Brain microvascular endothelial cell (primary cell): ENCODE results near the gene MTUS2.

ENCODE experiments used
- DNase-seq: peaks from one replicate; pipeline ENCODE4 v3.0.0-alpha.2; 2020
- H3K27ac ChIP-seq: fragments of 250-450 bp; sonication (Bioruptor Pico); 2 replicates; pipeline ENCODE4 v1.5.1; 2020; ENCODE audit warnings: mild to moderate bottlenecking, moderate library complexity
- H3K27me3 ChIP-seq: fragments of 250-450 bp; sonication (Bioruptor Pico); replicated peaks from 2 replicates; pipeline ENCODE4 v1.5.1; 2020; ENCODE audit warnings: mild to moderate bottlenecking
- H3K36me3 ChIP-seq: fragments of 250-450 bp; sonication (Bioruptor Pico); replicated peaks from 2 replicates; pipeline ENCODE4 v1.5.1; 2020; ENCODE audit warnings: mild to moderate bottlenecking
- H3K4me3 ChIP-seq: 2 replicates; pipeline ENCODE4 v1.5.1; 2011; ENCODE audit warnings: low read depth, mild to moderate bottlenecking, control low read depth, low read length, moderate library complexity
- CTCF ChIP-seq: IDR thresholded peaks from 2 replicates; pipeline ENCODE4 v1.5.1; 2011; ENCODE audit warnings: low read depth, mild to moderate bottlenecking, moderate library complexity, low read length, control low read depth, inconsistent platforms; ENCODE audit errors: missing control alignments
- in situ Hi-C: cut with HindIII; loops from 2 replicates; pipeline ENCODE4 v1.10.0; 2017; ENCODE audit warnings: low sequenced_read_pairs, low pct_ligation_motif_present

The MTUS2 gene

GRCh38 chr13:29292045-29292444, 471.9 kb downstream of the MTUS2 start:
- DNase-seq: no peak
- TF ChIP-seq CTCF: no peak
- no peak overlapping the region for H3K27ac ChIP-seq
- no peaks in the 10 kb centered on the region for H3K36me3 ChIP-seq
- H3K27me3 ChIP-seq: no peaks in the 10 kb centered on the region
- in situ Hi-C loops: no loop called here
- H3K4me3 ChIP-seq: no peak overlapping the region

- TF ChIP-seq CTCF: no peak
- H3K36me3 ChIP-seq: no peaks in the 10 kb centered on the region
- DNase-seq: no peak
- no peaks in the 10 kb centered on the region for H3K27me3 ChIP-seq
- in situ Hi-C loops: no loop called here
- no peak overlapping the region for H3K27ac ChIP-seq
- H3K4me3 ChIP-seq: no peak overlapping the region
Measured at GRCh38 chr13:29294821-29295220, 474.7 kb downstream of the MTUS2 start.

GRCh38 chr13:29301027-29301426, 480.9 kb downstream of the MTUS2 start:
- Histone ChIP-seq H3K4me3 (no peak overlapping the region), H3K27ac (no peak overlapping the region), H3K27me3 (no peaks in the 10 kb centered on the region), H3K36me3 (no peaks in the 10 kb centered on the region)
- no peak for DNase-seq
- in situ Hi-C loops: no loop called here
- TF ChIP-seq CTCF: no peak

GRCh38 chr13:29304148-29304547, 484.0 kb downstream of the MTUS2 start:
- Histone ChIP-seq H3K4me3 (no peak overlapping the region), H3K36me3 (no peaks in the 10 kb centered on the region), H3K27me3 (no peaks in the 10 kb centered on the region), H3K27ac (no peak overlapping the region)
- no peak for DNase-seq
- in situ Hi-C loops: no loop called here
- TF ChIP-seq CTCF: no peak

- no peak for TF ChIP-seq CTCF
- Histone ChIP-seq H3K36me3 (no peaks in the 10 kb centered on the region), H3K27me3 (no peaks in the 10 kb centered on the region), H3K4me3 (no peak overlapping the region), H3K27ac (no peak overlapping the region)
- in situ Hi-C loops: no loop called here
- no peak for DNase-seq
Measured at GRCh38 chr13:29310806-29311205, 490.7 kb downstream of the MTUS2 start.

GRCh38 chr13:29315847-29316246, 495.7 kb downstream of the MTUS2 start:
- in situ Hi-C loops: no loop called here
- no peak for DNase-seq
- no peak overlapping the region for H3K4me3 ChIP-seq
- H3K36me3 ChIP-seq: no peaks in the 10 kb centered on the region
- H3K27me3 ChIP-seq: no peaks in the 10 kb centered on the region
- TF ChIP-seq CTCF: no peak
- H3K27ac ChIP-seq: no peak overlapping the region
